Natural killer cell (primary cell): Measurements from ENCODE around the gene MEPE. TPM values are rescaled to one million over a fixed set of nuclear protein-coding genes. Genes with fewer than 3 reads are reported as not detected.

Experiments used
- ATAC-seq, 3 donors: fragments of 150-1000 bp in 2 of 3; fragments of 200-7000 bp in 1 of 3; cut with Tn5 transposase; 1 replicate in 1 of 3; 2 replicates in 2 of 3; pipeline ENCODE4 v1.10.0; 2021; ENCODE audit warnings: mild to moderate bottlenecking in 2 of 3, moderate library complexity in 2 of 3
- DNase-seq, 2 donors: peaks; one replicate each; pipeline versions ENCODE4 v3.0.0 to v3.0.0-alpha.2; 2013 to 2021; ENCODE audit warnings: mixed read lengths in 1 of 2
- H3K27ac ChIP-seq: one replicate; pipeline ENCODE4 v1.5.1; 2013; ENCODE audit warnings: mild to moderate bottlenecking, low read length
- H3K27me3 ChIP-seq: one replicate; pipeline ENCODE4 v1.6.1; 2013; ENCODE audit warnings: low read length; ENCODE audit not compliant: control insufficient read depth, insufficient read depth
- H3K36me3 ChIP-seq: one replicate; pipeline ENCODE4 v1.6.1; 2013; ENCODE audit warnings: low read length; ENCODE audit not compliant: control insufficient read depth, insufficient read depth
- H3K4me1 ChIP-seq: one replicate; pipeline ENCODE4 v1.6.1; 2013; ENCODE audit warnings: low read length; ENCODE audit not compliant: control insufficient read depth, insufficient read depth
- H3K4me3 ChIP-seq: one replicate; pipeline ENCODE4 v1.5.1; 2013; ENCODE audit warnings: low read length
- H3K9me3 ChIP-seq: one replicate; pipeline ENCODE4 v1.6.1; 2013; ENCODE audit warnings: low read length; ENCODE audit not compliant: control insufficient read depth, insufficient read depth
- H3K27ac Mint-ChIP-seq, 2 donors: one replicate each; pipeline ENCODE4 v1.8.0; 2022; ENCODE audit warnings: mild to moderate bottlenecking in 2 of 2, mixed read lengths in 2 of 2, moderate library complexity in 1 of 2
- H3K27me3 Mint-ChIP-seq, 2 donors: one replicate each; pipeline ENCODE4 v1.8.0; 2022; ENCODE audit warnings: low read depth in 2 of 2, mixed read lengths in 2 of 2
- H3K36me3 Mint-ChIP-seq: one replicate; pipeline ENCODE4 v1.8.0; 2022; ENCODE audit warnings: mixed read lengths
- H3K4me1 Mint-ChIP-seq, 2 donors: one replicate each; pipeline ENCODE4 v1.8.0; 2022; ENCODE audit warnings: mixed read lengths in 2 of 2
- H3K4me3 Mint-ChIP-seq: one replicate; pipeline ENCODE4 v1.8.0; 2022; ENCODE audit warnings: mild to moderate bottlenecking, moderate library complexity, mixed read lengths
- H3K9me3 Mint-ChIP-seq, 2 donors: one replicate each; pipeline ENCODE4 v1.8.0; 2022; ENCODE audit warnings: mixed read lengths in 2 of 2
- CTCF ChIP-seq: fragments of 200-600 bp; IDR thresholded peaks from one replicate; pipeline ENCODE4 v1.8.0; 2022; ENCODE audit warnings: antibody characterized with exemption
- WGBS: methylation state at CpG from one replicate; pipeline ENCODE4 v1.1.7; 2013; ENCODE audit warnings: missing lambda C conversion rate; ENCODE audit not compliant: insufficient coverage; 5-methylcytosine and 5-hydroxymethylcytosine counted together
- intact Hi-C: fragments of 100-400 bp; cut with micrococcal nuclease; formaldehyde crosslinking; loops from one replicate; pipeline ENCODE4 v1.14.2; 2022
- total RNA-seq, 4 donors: library from RNA; stranded (reverse); fragments of 120-200 nt in 1 of 4; gene quantifications; one replicate each; pipeline versions ENCODE4 v1.2.3 to v1.2.4, GENCODE V29; 2013 to 2022

MEPE gene
- total RNA-seq, 3 donors from 2014 or later (not counting 1 experiment from before 2014, with no cell fraction given), result not detected

DNA sequence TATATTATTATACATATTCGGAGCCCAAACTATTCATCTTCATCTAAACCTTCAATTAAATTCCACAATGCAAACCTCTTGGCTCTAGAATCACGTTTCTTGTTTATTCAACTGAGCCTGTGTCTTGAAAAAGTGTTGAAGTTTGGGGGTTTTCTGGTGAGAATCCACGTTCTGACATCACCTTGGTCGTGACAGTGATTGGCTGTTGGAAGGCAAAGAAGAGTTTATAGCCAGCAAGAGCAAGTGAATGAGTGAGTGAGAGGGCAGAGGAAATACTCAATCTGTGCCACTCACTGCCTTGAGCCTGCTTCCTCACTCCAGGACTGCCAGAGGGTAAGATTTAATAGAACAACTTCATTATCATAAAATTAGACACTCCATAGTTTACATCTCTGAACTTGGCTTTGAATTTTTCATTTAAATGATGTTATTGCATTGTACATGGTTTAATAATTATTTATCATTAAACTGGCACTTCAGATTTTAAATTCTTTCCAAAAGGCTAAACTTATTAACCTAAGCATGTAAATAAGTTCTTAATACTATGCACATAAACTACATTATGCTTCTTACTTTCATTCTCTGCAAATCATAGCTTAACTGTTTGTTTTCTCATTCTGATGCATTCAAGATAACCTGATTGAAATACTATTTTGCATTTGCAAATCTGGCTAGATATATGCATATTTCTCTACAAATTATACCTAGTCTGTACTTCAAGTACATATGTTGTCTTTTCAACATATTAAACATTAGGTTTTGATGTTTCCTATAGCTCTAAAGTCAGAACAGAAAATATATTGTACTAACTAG is 33.3 kb upstream of the MEPE start, which contains the start of gene IBSP:
Gene IBSP (plus strand): TSS at position 254 of the 813 bp plus-strand sequence. CDS start 2,808 bp downstream, outside the sequence.
- Mint-ChIP-seq H3K27me3 (no peaks in the 10 kb centered on the region), H3K27ac (no peak within 1 kb of the TSS), H3K4me1 (no peaks in the 10 kb centered on the region), H3K36me3 (no peaks in the 10 kb centered on the region), H3K9me3 (no peaks in the 10 kb centered on the region), H3K4me3 (no peak within 1 kb of the TSS)
- Histone ChIP-seq H3K27me3 (no peaks in the 10 kb centered on the region), H3K36me3 (no peaks in the 10 kb centered on the region), H3K27ac (no peak within 1 kb of the TSS), H3K9me3 (no peaks in the 10 kb centered on the region), H3K4me3 (no peak within 1 kb of the TSS), H3K4me1 (no peaks in the 10 kb centered on the region)
- DNase-seq (no peak), ATAC-seq (no peak)
- no peak for TF ChIP-seq CTCF
- 68% methylated on average over 3 of the region's 4 CpGs for WGBS
- intact Hi-C loops, result no loop called here

DNA sequence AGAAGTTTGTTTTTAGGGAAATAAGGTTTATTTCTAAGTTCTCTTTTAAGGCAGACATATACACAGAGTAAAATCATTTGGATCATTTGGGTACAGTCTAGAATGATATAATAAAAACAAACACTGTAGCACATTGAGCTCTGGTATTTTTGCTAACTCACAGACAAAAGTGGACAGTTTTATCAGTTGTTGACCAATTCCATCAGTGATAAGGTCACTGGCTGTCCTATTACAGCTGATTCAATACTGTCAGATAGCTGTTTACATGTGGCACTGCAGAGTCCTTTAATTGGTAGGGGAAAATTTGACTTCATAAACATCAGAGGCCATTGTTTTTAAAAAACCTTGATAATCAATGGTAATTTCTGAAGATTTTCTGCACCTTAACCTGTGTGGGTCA is 29.9 kb upstream of the MEPE start:
- no peak for TF ChIP-seq CTCF
- Histone ChIP-seq H3K27me3 (no peaks in the 10 kb centered on the region), H3K4me3 (no peak overlapping the region), H3K4me1 (no peaks in the 10 kb centered on the region), H3K36me3 (no peaks in the 10 kb centered on the region), H3K9me3 (no peaks in the 10 kb centered on the region), H3K27ac (no peak overlapping the region)
- DNase-seq, result no peak
- Mint-ChIP-seq H3K36me3 (no peaks in the 10 kb centered on the region), H3K27ac (no peak overlapping the region), H3K9me3 (no peaks in the 10 kb centered on the region), H3K4me3 (no peak overlapping the region), H3K4me1 (no peaks in the 10 kb centered on the region), H3K27me3 (no peaks in the 10 kb centered on the region)
- ATAC-seq, result no peak
- intact Hi-C loops, result no loop called here

GRCh38 chr4:87803421-87803820 is 29.3 kb upstream of the MEPE start:
- ATAC-seq, result no peak

More at GRCh38 chr4:87803421-87803820, 29.3 kb upstream of the MEPE start:
- Mint-ChIP-seq H3K27ac (no peak overlapping the region), H3K27me3 (no peaks in the 10 kb centered on the region), H3K36me3 (no peaks in the 10 kb centered on the region), H3K4me1 (no peaks in the 10 kb centered on the region), H3K9me3 (no peaks in the 10 kb centered on the region), H3K4me3 (no peak overlapping the region)
- 61% methylated on average over 2 of the region's 2 CpGs for WGBS
- Histone ChIP-seq H3K4me1 (no peaks in the 10 kb centered on the region), H3K4me3 (no peak overlapping the region), H3K9me3 (no peaks in the 10 kb centered on the region), H3K27me3 (no peaks in the 10 kb centered on the region), H3K36me3 (no peaks in the 10 kb centered on the region), H3K27ac (no peak overlapping the region)
- TF ChIP-seq CTCF, result no peak
- no peak for DNase-seq
- intact Hi-C loops, result no loop called here
